OCI-LY1 (cell line): ENCODE results near the gene MAN1A1.

Source experiments
- H2AFZ ChIP-seq: fragments of 200-600 bp; sonication (generic), shearing (Covaris generic); 2 replicates; pipeline ENCODE4 v1.6.0; 2014; ENCODE audit warnings: antibody characterized with exemption, mild to moderate bottlenecking, low read length
- H3F3A ChIP-seq: fragments of 200-600 bp; sonication (generic), shearing (Covaris generic); 2 replicates; pipeline ENCODE4 v1.6.0; 2014; ENCODE audit warnings: mild to moderate bottlenecking, antibody characterized with exemption, low read length, moderate library complexity; ENCODE audit not compliant: insufficient read depth
- H3K27ac ChIP-seq: fragments of 200-600 bp; sonication (generic); 2 replicates; pipeline ENCODE4 v1.5.1; 2014; ENCODE audit warnings: low read length, mixed run types, mild to moderate bottlenecking, low read depth; ENCODE audit not compliant: poor library complexity, severe bottlenecking
- H3K27me3 ChIP-seq: fragments of 200-600 bp; sonication (generic); 2 replicates; pipeline ENCODE4 v1.6.0; 2014; ENCODE audit warnings: antibody characterized with exemption, mild to moderate bottlenecking, low read length, moderate library complexity; ENCODE audit not compliant: insufficient read depth
- H3K36me3 ChIP-seq: fragments of 200-600 bp; sonication (generic); 2 replicates; pipeline ENCODE4 v1.6.1; 2014; ENCODE audit warnings: mild to moderate bottlenecking, antibody characterized with exemption, low read length, moderate library complexity, mixed read lengths; ENCODE audit not compliant: insufficient read depth
- H3K4me1 ChIP-seq: fragments of 200-600 bp; sonication (generic); 2 replicates; pipeline ENCODE4 v1.5.1; 2014; ENCODE audit warnings: mild to moderate bottlenecking, low read length, moderate library complexity; ENCODE audit not compliant: insufficient read depth, severe bottlenecking
- H3K4me2 ChIP-seq: fragments of 200-600 bp; sonication (generic), shearing (Covaris generic); 2 replicates; pipeline ENCODE4 v1.6.1; 2014; ENCODE audit warnings: low read length
- H3K4me3 ChIP-seq: fragments of 200-600 bp; sonication (generic); 2 replicates; pipeline ENCODE4 v1.5.1; 2014; ENCODE audit warnings: low read length, low read depth, mild to moderate bottlenecking, mixed read lengths; ENCODE audit not compliant: poor library complexity, severe bottlenecking
- H3K79me2 ChIP-seq: fragments of 200-600 bp; shearing (Covaris generic); 2 replicates; pipeline ENCODE4 v1.6.1; 2016; ENCODE audit warnings: mixed run types, low read length, mixed read lengths; ENCODE audit not compliant: insufficient read depth
- H3K9ac ChIP-seq: fragments of 200-600 bp; sonication (generic), shearing (Covaris generic); 2 replicates; pipeline ENCODE4 v1.6.1; 2014; ENCODE audit warnings: mild to moderate bottlenecking, low read length, mixed read lengths
- H3K9me2 ChIP-seq: fragments of 200-600 bp; sonication (generic), shearing (Covaris generic); 2 replicates; pipeline ENCODE4 v1.6.1; 2014; ENCODE audit warnings: low read depth, mild to moderate bottlenecking, low read length, mixed read lengths
- H3K9me3 ChIP-seq: fragments of 200-600 bp; shearing (Covaris generic); 2 replicates; pipeline ENCODE4 v1.6.1; 2014; ENCODE audit warnings: low read length, mixed read lengths
- H4K20me1 ChIP-seq: fragments of 200-600 bp; sonication (generic), shearing (Covaris generic); 2 replicates; pipeline ENCODE4 v1.6.0; 2016; ENCODE audit warnings: mild to moderate bottlenecking, low read length; ENCODE audit not compliant: insufficient read depth
- CTCF ChIP-seq: fragments of 200-600 bp; sonication (generic), shearing (Covaris generic); IDR thresholded peaks from 2 replicates; pipeline ENCODE4 v1.5.1; 2017; ENCODE audit warnings: mild to moderate bottlenecking, antibody characterized with exemption, low read length, moderate library complexity, mixed read lengths
- EZH2 ChIP-seq: fragments of 200-600 bp; sonication (generic), shearing (Covaris generic); IDR thresholded peaks from 2 replicates; pipeline ENCODE4 v1.8.0; 2017; ENCODE audit warnings: borderline replicate concordance, mixed run types, mild to moderate bottlenecking, antibody characterized with exemption, low read length, moderate library complexity, mixed read lengths

The MAN1A1 gene

GRCh38 chr6:119176445-119176844 is 173.1 kb downstream of the MAN1A1 start:
- Histone ChIP-seq H2AFZ (no peak overlapping the region), H3K9me2 (no peaks in the 10 kb centered on the region), H3K9me3 (no peaks in the 10 kb centered on the region), H3K27ac (no peak overlapping the region), H3K27me3 (no peaks in the 10 kb centered on the region), H4K20me1 (no peaks in the 10 kb centered on the region), H3K4me1 (peaks cover 6% of the 10 kb centered on the region), H3K79me2 (no peaks in the 10 kb centered on the region), H3K4me2 (no peak overlapping the region), H3K4me3 (no peak overlapping the region), H3F3A (no peaks in the 10 kb centered on the region), H3K9ac (no peak overlapping the region), H3K36me3 (peaks cover 16% of the 10 kb centered on the region; the same call in 1 of the 2 replicates)
- no peak for TF ChIP-seq EZH2
- no peak for TF ChIP-seq CTCF

- peaks cover 15% of the 10 kb centered on the region; the same call in 1 of the 2 replicates for H3K36me3 ChIP-seq
- H2AFZ ChIP-seq, result no peak overlapping the region
- TF ChIP-seq EZH2, result no peak
- no peak for TF ChIP-seq CTCF
- H3K4me1 ChIP-seq, result peaks cover 6% of the 10 kb centered on the region
- no peak overlapping the region for H3K27ac ChIP-seq
- H3K79me2 ChIP-seq, result no peaks in the 10 kb centered on the region
- no peak overlapping the region for H3K4me2 ChIP-seq
- no peaks in the 10 kb centered on the region for H3K9me3 ChIP-seq
- no peak overlapping the region for H3K4me3 ChIP-seq
- H3K9me2 ChIP-seq, result no peaks in the 10 kb centered on the region
- H3K27me3 ChIP-seq, result no peaks in the 10 kb centered on the region
- H3K9ac ChIP-seq, result no peak overlapping the region
- H3F3A ChIP-seq, result no peaks in the 10 kb centered on the region
- no peaks in the 10 kb centered on the region for H4K20me1 ChIP-seq
These were observed 174.4 kb downstream of the MAN1A1 start for GRCh38 chr6:119174879-119175817.

GRCh38 chr6:119174085-119174445 is 175.5 kb downstream of the MAN1A1 start:
- Histone ChIP-seq H3K36me3 (0 out of 2 replicates have a peak, but pooled peaks cover 7% of the 10 kb centered on the region), H3K79me2 (no peaks in the 10 kb centered on the region), H3K27ac (no peak overlapping the region), H2AFZ (no peak overlapping the region), H3K9ac (no peak overlapping the region), H3K4me2 (no peak overlapping the region), H3K4me3 (no peak overlapping the region), H4K20me1 (no peaks in the 10 kb centered on the region), H3F3A (no peaks in the 10 kb centered on the region), H3K9me2 (no peaks in the 10 kb centered on the region), H3K9me3 (no peaks in the 10 kb centered on the region), H3K27me3 (no peaks in the 10 kb centered on the region), H3K4me1 (no peaks in the 10 kb centered on the region)
- no peak for TF ChIP-seq CTCF
- no peak for TF ChIP-seq EZH2
